HG02840 (cell line): ENCODE data around the gene ALK.

Experiments used
- ATAC-seq: cut with Tn5 transposase; IDR thresholded peaks from one replicate; pipeline ENCODE4 v1.9.1; 2021; ENCODE audit warnings: mild to moderate bottlenecking, moderate library complexity, moderate number of reproducible peaks; ENCODE audit not compliant: unreplicated experiment, low FRiP score

Gene ALK

DNA sequence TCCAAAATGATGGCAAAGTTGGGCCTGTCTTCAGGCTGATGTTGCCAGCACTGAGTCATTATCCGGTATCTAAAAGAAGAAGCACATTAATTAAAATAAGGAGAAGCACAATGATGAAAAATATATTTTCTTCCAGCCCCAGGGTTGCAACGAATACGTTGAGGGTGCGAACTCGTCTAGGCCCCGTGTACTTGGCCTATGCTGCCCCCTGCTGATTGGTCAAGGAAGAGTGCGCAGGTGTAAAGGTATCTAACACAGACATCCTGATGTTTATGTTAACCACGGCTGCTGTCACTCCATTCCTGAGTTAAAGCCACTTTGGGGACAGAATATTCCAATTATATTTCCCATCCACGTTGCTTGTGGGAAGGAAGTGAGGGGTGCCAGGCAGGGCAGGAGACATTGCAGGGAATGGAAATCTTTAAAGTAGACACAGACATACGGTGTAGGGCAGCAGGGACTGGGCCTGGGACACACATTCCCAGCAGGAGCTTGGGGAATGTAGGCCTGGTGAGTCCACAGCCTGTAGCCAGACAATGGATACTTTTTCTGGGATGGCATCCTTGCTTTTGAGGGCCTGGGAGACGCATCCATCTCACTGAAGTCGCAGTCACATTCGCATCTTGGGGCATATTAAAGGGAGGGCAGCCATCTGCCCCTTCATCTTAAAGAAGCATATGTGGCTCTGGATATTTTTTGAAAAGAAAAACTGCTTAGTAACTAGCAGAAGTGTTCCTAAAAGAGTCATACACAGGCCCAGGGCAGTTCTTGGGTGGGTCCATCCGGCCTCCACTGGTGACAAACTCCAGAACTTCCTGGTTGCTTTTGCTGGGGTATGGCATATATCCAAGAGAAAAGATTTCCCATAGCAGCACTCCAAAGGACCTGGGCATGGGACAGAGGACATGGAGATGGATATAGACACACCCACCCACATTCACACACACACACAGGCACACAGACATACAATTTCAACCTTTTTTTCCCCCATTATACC, 724.3 kb downstream of the ALK start:
- no peak for ATAC-seq

DNA sequence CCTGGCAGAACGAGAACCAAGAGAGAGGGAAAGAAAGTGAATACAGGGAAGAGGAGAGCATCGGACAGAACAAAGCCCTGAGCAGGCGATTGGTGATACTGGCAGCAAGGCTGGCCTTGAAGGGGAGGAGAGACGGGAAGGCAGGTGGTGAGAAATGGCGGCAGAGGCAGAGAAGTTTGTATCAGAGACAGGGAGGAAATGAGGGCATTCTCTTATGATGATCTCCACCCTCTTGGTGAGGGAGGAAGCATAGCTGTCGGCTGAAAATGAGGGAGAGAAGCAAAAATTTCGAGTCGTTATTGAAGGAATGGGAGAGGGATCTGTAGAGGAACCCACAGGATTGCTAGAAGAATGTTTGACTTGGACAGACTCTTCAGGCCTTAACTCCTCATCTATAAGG, 725.6 kb downstream of the ALK start:
- no peak for ATAC-seq

DNA sequence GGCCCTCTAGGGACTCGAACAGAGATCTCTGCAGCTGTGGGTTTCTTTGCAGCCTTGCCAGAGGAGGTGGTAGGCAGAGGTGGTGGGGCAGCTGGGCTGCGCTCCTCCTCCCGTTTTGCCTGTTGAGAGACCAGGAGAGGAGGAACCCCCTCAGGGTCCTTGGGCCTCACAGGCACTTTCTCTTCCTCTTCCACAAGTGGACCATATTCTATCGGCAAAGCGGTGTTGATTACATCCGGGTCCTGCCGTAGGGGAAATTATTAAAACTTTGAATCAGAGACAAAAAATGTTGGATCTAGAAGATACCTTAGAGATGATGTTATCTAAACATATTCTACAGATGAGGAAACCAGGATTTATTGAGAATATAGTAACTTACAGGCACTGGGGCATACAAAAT, 727.7 kb downstream of the ALK start:
- no peak for ATAC-seq

DNA sequence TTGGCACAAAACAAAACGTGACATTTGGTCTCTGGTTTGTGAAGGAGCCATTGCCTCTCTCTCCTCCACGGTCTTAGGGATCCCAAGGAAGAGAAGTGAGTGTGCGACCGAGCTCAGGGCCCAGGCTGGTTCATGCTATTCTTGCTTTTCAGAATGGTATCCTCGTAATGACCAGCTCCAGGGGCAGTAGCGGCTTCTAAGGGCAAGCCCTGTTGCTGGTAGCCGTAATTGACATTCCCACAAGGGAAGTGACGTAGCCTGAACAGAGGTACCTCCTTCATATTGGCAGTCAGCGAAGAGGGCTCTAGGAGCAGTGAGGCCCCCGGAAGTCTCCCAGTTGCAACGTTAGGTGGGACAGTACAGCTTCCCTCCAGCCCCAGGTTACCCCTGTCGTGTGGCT, 728.3 kb downstream of the ALK start:
- no peak for ATAC-seq

DNA sequence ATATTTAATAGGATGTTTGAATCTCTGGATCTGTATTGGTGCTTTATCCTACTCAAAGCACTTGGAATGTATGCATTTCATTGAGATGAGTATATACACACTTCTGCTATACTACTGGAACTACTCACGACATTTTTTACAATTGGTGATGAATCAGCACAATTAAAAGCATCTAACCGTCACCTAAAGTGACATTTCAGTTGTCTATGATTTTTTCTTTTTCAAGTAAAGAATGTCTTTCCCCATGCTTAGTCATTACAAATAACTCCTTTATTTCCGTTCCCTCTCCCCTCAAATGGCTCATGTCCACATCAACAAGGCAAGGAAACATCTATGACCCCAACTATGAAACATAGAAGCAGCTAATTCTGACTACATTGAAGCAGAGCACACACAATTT, 728.9 kb downstream of the ALK start:
- no peak for ATAC-seq

DNA sequence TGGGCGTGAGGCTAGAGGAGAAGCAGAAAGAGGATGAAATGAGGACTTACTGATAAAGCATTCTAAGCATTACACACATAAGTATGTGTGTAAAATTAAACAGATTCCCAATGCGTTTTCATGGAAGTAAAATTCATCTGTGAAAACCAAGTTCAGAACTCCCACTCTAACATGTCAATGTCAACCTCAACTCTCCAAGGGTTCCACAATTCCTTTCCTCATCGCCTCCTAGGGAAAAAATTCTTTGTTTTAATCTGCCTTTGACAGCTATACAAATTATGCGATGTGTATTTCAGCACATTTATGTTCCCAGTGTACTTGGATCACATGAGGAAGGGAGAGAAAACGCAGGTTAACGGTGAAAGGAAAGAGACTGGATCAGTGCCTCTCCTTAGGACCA, 729.6 kb downstream of the ALK start:
- no peak for ATAC-seq

DNA sequence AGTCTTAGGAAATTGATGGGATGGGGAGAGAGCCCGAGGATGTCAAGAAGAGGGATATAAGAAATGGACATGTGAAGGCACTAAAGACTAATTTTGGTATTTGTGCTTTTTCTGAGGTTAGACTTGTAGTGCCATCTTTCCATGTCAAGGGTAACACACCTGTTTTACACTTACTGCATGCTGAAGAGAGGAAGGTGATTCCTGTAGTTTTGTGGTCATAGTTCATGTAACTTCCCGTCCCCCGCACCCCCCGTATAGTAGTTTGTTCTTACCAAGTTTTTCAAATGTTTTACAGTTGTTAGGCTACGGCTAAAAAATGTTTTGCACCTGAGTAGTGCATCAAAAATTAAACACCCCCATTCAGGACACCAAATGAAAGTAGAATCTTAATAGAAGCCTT, 732.3 kb downstream of the ALK start:
- no peak for ATAC-seq

DNA sequence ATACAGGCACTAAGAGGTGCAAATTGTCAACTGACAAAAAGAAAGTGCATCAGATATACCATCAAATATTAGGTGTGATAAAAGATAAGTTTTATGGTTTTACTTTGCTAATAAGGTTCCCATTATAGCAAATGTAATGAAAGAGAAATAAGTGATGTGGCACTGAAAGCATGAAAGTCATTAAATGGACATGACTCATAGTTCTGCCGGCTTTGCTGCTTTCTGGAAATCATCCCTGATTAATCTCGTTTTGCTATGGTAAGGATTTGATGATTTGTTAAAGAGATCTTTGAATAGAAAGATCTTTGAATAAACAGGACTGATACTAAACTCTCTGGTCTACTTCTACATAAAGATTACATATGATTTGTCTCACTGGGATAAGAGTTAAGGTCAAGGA, 733.5 kb downstream of the ALK start:
- ATAC-seq = no peak

DNA sequence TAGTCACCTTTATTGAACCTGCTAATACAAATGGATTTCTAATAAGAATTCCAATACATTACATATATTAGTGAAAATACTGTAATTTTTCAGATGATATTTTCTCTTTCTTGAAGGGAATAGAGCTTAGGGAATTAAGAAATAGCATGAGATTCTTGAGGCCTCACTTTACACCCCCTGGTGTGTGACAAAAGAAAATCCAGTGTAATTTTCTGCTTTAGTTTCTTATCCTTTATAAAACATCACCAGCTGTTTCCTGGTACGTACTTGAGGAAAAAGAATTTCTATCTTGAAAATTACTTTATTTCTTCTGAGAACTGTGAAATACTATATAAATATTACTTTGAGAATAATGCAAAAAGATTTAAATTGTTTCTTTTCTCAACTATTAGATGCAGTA, 734.6 kb downstream of the ALK start:
- ATAC-seq = no peak

DNA sequence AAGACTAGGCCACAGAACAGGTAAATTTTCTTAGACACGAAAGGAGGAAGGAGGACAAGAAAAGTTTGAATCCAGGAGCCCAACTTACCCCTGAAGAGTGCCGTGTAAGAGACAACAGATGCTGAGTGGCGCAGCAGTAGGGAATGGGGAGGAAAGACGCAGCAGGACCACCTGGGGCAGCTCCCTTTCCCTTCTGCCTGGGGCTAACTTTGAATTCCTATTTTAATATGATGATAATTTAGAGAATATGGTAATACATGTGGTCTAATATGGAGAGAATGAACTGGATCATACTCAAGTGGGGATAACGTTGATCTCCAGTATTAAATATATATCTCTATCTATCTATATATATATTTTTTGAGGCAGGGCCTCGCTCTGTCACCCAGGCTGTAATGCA, 736.9 kb downstream of the ALK start:
- ATAC-seq = no peak

DNA sequence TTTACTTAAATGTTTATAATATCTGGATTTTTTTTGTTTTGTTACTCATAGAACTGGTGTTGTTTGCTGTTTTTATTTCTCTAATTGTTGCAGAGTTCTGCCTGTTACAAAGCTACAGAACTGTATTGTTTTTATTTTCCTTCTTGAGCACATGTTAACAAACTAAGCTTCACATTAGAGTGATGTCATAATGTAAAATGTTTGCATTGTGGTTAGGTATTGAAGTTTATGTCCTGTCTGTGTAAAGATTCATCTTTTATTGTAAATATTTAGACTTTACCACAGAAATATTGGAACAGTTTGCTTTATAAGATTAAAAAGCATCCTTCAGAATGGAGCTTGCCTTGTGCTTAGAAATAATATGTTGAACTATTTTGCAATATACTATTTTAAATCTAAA, 738.5 kb downstream of the ALK start:
- no peak for ATAC-seq

DNA sequence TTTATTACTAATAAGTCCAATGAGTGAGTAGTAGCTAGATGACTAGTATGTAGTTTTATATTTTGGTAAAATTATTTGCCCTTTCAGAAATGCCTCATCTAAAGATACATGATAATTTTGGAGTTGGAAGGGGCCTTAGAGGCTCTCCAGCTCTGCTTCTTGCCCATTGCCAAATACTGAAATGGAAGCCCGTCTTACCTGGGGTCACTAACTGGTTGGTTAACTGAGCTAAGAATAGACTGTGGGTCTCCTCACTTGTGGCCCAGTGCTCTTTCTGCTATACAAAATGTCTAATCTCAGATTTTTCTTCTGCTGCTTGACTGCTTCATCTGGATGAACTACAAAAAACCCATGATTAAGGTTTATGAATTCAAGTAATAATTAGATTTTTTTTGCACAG, 739.1 kb downstream of the ALK start:
- ATAC-seq = no peak

DNA sequence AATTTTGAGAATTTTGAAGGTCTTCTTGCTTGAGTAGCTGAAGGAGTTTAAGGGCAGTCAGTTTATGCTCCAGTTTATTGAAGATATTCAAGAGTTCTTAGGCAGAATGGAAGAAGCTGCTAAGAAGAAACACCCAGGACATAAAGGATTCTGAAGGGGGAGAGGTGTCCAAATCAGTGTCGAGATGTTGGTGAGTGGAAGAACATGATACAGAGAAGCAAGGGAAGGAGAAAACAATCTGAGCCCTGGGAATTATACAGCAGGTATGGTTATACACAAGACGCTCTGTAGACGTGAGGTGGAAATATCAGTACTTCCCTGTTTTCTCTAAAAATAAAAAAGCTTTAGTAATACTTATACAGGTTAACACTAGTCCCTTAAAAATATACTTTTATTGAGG, 746.0 kb downstream of the ALK start:
- no peak for ATAC-seq

DNA sequence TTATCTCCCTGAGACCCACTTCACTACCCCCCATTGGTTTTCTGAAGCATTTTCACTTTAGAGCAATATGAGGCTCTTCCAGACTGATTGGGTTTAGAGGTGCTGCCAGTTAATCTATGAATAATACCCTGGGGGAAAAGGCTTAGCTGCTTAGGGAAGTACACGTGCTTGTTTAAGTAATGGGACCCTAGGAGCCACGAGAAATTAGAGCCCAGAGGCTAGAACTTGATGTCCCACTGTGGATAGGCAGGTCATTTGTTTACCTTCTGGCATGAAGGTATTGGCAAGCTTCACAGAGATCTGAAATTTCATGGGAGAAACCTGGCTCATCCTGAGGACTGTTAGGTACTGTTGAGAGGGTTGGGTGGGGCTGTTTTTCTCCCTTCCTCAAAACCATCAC, 746.4 kb downstream of the ALK start:
- no peak for ATAC-seq

DNA sequence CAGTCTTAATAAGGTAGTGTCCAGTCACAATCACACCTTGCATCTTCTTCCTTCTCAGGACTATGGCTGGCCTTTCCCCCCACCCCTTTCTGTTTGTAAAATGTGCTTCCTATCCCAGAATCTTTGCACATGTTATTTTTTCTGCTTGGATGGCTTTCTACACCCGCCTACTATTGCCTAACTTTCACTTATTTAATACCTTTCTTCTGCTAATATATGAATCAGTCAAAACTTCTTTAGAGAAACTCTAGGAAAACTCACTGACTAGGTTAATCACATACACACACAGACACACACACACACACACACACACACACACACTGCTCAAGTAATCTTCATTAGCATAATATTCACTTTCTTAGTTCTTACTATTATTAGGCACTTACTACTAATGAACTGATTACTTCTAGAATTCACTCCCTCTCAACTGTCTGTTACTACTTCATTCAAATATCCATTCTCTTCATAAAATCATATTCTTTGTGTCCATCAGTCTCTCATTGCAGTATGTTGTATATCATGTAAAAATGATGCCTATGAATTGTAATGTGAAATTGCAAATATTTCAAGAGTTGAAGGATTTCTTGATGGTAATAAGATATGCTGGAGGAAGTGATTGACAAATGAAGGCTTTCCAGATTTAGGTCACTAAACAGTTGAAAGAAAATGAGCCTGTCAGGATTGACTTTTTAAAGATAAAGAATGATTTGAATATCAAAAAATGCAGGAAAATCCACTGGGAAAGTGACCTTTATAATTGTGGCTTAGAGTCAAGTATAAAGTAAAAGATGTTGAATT, 754.9 kb downstream of the ALK start:
- ATAC-seq = no peak

DNA sequence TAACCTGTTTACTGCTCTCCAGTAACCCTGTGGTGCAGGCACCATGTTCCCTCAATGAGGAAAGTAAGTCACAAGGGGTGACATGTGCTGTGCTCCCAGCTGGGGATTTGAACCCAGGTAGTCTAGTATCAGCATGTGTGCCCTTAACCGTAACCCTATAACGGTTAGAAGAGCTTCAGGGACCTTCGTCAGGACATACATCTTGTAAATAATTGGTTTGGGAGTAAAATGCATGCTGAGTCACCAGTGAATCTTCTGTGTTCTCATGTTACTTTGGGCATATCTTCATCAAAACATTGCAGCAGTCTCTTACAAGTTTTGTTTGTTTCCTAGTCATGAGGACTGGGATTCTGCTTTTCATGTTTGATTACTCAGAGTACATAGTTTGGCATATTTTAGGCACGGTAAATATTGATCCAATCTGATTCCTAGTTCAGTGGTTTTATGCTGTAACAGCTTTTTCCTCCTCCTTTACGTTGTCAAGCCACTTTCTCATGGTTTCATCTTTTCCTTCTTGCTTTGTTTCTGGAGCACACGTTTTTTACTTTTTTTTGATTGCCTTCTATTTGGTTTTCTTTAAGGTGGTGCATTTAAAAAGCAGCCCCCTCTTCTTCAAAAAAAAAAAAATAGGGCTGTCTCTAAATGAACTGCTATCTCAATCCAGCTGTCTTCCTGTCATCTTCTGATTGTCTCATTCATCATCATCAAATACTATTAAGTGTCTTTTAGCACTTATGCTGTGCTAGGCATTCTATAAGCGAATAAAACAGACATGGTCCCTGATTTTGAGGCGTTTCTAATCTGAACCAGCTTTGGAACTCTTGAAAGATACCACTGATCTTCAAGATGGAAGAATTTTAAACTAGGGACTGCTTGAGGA, 755.8 kb downstream of the ALK start:
- ATAC-seq = no peak

DNA sequence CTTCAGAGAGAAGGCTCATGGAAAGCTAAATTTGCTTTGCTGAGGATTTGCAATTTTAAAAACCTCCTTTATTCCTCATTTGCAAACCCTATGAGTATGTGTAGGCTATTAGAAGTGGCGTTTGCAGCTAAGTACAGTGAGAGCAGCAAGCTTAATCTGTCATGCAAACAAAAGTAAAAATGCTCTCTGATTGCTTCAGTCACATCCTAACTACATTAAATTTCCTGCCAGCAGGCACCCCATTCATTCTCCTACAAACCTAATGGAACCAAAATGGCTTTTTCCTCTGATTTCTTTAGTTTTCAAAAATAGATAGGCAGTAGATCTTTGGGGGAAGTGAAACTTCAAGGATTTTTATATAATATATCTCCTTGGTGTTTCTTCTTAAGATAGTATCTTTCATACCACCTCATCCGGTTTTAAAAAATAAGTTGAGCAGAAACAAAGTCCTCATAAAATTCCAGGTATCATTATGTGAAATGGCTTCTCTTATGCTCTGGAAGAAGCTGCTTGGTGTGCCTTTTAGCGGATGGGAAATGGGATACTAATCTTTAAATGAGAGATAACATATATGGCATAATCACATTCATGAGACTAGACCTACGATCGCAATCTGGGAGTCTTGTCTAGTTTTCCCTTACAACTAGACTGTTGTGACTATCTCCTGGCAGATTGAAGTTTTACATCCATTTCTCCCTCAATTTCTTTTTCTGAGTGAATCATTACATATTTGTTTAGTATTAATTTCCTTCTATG, 757.1 kb downstream of the ALK start:
- no peak for ATAC-seq

DNA sequence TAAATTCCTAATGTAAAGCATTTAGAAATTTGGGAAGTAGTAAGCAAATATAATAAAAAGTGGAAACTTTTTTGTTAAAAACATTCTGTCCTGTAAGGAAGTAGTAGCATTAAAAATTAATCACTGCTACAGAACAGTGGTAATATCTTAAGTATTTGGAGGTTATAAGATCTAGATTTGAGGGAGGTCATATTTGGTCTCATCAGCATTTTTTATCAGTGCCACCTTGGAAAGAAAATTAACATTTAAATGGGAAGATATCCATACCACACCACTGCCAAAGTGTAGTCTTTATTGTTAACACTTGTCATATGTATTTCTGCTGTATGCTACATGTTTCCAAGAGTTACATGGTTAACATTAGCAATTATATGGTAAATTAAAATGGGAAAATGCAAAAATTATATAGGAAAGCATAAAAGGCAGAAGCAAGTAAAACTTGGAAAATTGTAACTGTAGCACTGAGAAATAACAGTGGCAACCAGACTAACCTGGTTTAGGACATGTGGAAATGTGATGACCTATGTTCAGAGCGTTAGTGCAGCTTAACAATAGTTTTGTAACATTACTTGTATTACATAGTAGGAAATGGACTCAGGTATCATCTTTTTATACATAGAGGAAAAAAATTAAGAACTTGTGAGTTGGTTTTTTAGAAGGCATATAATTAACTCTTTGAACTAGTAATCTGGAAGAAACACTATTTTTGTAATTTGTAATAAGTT, 759.0 kb downstream of the ALK start:
- ATAC-seq = no peak

DNA sequence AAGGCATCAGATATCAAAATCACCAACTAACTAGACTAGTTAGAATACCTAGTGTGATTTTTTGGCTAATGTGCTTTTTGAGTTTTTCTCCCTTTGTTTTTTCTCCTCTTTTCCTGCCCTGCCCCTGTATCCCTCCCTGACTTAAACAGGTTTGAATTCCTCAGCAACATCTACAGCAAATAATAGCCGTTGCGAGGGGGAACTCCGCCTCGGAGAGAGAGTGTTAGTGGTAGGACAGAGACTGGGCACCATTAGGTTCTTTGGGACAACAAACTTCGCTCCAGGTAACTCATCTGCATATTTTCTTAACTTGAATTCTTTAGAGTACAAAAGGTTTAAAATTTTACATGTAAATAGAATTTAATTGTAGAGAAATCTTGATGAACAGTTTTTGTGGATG, 761.2 kb downstream of the ALK start:
- no peak for ATAC-seq
